ENCODE results near the gene APBB1. TPM values are rescaled to one million over a fixed set of nuclear protein-coding genes. Genes with fewer than 3 reads are reported as not detected.

APBB1 gene
- total RNA-seq, 1 experiment from 2014 or later = 6.9 TPM

DNA sequence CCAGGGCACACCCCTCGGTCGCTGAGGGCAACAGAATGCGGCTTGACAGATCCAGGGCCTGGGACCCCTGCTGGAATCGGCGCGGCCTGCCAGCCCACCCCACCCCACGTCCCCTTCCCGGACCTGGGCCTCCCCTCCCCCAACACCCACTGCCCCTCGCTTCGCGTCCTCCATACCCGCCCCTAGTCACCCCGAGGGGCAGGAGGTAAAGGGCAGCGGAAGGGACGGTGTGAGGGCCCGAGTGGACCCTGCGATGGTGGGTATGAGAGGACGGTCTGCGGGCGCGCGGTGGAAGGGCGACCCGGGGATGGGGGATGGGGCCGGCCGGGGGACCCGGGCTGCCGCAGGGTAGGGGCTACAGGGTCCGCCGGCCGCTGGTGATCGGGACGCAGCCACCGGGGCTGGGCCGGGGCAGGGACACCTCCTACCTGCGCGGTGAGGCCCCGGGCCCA lies 311 bp downstream of the APBB1 start:
- no peak for DNase-seq (ENCODE audit: extremely low read depth, low read depth)

DNA sequence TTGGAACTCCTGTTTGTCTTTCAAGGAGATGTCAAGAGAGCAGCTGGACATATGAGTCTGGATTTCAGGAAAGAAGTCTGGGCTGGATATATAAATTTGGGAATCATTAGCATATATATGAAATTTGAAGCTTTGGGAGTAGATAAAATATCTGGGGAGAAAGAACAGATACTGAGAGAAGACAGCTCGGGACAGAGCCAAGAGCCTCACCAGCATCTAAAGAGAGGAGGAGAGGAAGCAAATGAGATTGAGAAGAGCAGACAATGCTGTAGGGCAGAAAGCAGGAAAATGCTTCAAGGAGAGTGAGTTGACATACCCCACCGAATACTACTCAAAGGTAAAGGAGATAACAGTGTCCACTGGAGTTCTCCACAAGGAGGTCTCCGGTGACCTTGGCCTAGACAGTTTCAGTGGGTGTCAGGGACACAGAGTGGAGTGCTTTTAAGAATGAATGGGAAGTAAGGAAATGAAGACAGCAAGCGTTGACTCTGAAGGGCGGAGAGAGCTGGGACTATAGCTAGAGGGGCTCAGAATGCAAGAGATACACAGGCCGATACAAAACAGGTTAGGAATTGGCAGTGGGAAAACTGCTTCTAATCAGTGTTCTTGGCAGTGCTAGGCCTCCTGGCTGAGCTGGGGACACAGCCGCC lies 862 bp downstream of the APBB1 start:
- DNase-seq (ENCODE audit: extremely low read depth, low read depth) = no peak

DNA sequence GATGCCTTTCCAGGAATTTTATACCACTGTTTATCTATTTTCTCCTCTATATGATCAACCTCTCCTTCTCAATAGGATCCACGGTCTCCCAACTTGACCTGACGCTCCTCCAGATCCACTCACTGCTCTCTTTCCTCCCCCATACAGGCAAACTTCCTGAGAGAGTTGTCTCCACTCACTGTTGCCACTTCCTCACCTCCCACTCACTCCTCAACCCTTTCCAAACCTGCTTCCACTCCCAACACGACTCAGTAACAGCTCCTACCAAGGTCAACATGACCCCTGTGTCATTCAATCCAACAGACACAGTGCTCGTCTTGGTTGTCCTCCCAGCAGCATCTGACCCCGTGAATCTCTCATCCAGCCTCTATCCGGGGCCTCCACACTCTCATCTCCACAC lies 3.1 kb downstream of the APBB1 start:
- DNase-seq (ENCODE audit: extremely low read depth, low read depth) = no peak

DNA sequence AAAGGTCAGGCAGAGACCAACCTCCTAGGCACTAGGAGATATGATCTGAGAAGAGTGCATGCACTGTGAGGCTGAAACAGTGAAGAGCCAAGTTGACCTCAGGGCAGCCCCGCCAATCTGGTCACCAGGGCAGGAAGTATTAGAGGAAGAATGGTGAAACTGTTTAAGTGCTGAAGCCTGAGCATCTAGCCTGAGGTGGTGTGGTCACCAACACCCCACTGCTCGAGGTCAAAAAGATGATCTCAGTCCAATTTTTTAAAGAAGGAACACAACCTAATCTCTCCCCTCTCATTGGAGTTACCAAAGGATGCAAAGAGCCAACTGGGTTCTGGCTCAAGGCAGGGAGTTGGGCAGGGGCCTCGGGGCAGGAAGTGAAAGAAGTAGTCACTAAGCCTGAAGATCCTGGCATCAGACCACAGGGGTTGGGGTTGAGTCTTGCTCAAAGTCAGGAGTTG lies 4.0 kb downstream of the APBB1 start:
- DNase-seq (ENCODE audit: extremely low read depth, low read depth) = no peak

DNA sequence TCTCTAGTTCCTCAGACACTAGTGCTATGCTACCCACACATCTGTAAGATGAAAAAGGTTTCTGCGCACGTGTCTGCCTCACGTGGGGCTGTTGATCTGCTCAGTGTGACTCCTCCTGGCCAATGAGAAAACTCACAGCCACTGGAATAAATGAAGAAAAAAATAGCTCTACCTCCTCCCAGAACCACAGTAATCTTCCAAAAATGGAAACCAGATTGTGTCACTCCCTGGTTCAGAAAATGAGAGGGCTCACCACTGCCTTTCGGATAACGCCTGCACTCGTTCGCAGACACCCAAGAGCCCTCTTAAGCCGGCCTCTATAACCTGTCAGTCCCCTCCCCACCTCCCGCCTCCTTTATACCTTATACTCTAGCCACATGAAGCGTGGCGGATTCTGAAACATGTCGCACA lies 5.1 kb downstream of the APBB1 start:
- DNase-seq (ENCODE audit: extremely low read depth, low read depth) = no peak

DNA sequence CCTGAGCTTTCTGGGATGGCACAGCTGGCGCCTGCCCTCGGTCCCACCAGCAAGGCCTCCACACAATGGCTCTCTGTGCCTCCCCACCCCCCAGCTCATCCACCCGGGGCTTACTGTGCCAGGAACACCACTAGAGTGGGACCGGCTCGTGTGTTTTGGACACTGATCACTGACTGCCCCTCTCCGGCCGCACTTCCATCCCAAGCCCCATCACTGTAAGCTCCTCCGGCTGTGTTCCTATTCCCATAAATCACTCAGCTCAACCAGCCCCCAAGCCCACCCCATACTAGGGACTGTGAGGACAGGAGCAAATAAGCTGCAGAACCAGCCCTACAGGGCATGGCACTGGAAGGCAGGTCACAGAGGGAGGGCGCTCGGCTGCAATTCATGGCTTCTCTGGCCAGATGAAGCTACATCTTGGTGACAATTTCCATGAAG lies 7.3 kb downstream of the APBB1 start:
- DNase-seq (ENCODE audit: extremely low read depth, low read depth) = no peak

DNA sequence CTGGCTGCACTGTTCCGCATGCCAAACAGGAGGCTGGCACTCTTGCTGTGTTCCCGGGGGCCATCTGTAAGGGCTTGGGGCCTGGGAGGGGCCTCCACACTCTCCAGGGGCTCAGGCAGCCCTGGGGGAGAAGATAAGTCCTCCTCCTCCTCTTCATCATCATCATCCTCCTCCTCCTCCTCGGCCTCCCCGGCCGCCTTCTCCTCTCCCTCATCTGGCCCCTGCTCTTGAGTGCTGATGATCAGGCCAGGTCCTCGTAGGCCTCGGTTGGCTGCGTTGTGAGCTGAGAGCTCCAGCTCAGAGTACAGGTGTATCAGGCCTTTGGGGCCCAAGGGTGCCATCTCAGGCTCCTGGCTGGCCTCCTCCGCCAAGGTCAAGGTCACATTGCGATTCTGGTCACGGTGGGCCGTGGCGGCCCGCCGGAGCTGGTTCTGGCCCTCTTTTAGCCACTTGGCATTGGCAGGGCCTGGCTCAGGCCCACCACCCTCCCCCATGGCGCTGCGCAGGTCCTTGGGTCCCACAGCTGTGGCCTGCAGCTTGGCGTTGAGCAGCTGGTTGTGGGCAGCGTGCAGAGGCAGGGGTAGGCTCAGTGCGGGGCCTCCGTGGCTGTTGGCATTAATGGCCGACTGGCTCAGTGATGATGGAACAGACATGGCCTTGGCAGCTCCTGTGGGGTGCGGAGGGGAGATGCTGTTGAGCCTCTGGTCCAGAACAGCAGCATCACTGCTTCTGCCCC lies 8.0 kb downstream of the APBB1 start:
- DNase-seq (ENCODE audit: extremely low read depth, low read depth) = no peak

DNA sequence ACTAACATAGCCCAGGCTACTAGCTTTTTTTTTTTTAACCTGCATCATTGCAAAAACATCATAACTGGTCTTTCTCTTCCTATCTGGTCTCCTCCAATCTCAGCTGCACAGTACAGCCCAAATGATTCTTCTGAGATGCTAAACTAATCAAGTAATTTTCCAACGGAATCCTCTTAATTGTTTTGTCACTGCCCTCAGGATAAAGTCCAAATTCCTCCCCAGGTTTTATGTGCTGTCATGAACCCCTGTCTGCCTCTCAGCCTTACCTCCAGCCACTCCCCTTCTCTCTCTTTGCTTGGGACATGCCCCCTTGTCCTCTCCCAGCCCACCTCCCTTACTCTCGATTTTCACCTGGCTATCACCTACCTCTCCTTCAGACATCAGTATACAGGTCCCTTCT lies 12.5 kb downstream of the APBB1 start:
- DNase-seq (ENCODE audit: extremely low read depth, low read depth) = no peak

DNA sequence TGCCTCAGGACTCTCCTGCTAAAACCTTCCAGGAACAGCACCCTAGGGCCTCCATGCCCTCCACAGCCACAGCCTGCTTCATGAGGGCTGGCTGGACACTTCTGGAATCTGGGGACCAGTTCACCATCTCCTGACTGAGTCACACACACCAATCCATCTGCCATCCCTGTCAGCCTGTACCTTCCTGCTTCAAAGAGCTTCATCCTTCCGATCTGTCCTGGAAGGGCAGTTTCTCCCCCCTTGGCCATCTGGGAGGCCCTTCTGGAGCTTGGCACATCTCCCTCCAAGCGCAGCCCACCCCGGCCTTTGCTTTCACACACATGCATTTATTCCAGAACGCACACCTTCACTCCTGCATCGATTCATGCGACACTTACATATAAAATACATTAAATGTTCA lies 13.0 kb downstream of the APBB1 start:
- no peak for DNase-seq (ENCODE audit: extremely low read depth, low read depth)

DNA sequence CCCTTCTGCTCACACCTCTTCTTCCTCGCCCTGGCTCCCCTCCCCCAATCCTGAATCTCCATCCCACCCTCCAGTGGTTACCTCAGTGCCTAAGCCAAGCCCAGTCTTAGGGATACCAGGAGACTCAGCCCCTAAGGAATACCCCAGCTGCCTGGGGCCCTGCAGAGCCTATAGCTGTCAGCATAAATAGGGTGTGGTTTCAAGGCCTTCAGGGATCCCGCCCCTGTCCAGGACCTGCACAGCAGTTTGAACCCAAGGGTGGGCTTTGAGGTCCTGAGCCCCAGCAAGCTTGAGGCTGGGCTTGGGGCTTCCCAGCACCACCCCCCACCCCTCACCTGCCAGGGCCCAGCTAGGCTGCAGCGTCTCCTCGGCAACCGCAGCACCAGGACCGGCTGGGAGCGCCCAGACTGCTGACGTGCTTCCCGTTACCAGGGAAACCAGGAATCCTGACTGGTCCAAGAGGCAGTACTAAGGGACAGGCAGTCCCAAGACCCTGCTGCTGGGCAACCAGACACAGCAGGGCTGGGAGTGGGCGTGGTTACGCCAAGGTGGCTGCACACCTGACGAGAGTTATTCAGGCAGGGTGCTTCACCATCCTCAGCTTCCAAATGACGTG lies 13.7 kb downstream of the APBB1 start:
- DNase-seq (ENCODE audit: extremely low read depth, low read depth) = no peak

DNA sequence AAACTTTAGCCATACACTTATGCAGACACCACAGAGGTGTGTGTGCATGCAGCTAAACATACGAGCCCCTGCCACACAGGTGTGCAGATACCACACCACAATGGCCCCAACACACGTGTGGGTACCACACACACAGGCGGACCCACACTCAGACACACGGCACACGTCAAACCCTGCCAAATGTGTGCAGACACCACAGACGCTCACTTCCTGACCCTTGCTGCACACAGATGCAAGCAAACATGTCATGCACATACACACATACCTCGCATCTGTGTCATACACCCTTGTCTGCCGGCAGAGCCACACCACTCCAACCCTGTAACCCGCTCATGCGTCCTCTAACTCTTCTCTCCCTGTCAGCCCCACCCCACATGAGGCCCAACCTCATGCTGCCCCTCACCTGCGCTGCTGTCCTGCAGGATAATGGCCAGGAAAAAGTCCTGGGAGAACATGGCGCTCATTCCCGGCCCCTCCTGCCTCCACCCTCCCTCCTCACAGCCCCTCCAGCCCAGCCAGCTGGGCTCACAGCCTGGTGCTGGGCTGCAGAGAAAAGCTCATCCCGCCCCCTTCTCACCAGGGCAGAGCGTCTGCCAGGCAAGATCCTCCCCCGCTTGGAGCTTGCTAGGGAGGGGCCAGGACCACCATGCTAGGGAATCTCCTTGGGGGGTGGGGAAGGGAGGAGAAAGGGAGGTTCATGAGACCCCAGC lies 14.4 kb downstream of the APBB1 start:
- DNase-seq (ENCODE audit: extremely low read depth, low read depth) = no peak

DNA sequence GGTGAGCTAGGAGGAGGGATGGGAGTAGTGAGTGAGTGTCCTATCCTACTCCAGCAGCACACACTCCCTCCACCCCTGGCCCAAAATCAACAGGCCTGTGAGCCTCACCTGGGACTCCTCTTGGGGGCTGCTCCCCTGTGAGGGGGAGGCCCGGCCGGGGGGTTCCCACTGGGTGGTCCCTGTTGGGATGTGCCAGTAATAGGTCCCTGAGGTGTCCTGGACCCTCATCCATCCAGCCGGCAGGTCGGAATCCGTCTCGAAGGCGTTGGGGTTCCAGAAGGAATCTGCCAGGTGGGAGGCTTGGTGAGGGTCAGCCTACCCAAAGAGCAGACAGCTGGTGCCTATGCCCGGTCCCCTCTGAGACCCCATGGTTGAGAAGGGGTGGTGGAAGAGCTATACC lies 15.4 kb downstream of the APBB1 start:
- DNase-seq (ENCODE audit: extremely low read depth, low read depth) = no peak

DNA sequence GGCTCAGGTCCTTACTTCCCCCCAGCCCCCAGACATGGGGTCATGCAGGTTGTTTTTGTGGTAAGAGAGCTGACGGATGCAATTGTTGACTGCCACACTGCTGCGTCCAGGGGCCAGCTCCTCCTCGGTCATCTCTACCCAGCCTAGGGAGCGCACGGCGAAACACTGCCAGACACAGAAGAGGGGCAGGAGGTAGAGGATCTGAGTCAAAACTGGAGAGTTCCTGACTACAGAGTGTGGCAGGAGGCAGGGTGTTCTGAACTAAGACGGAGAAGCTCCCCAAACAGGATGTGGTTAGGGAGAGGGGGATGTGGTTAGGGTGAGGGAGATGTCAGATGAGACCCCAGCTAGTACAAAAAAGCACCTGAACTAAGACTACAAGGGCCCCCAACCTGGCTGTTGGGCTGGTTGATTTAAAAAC lies 16.3 kb downstream of the APBB1 start:
- no peak for DNase-seq (ENCODE audit: extremely low read depth, low read depth)

DNA sequence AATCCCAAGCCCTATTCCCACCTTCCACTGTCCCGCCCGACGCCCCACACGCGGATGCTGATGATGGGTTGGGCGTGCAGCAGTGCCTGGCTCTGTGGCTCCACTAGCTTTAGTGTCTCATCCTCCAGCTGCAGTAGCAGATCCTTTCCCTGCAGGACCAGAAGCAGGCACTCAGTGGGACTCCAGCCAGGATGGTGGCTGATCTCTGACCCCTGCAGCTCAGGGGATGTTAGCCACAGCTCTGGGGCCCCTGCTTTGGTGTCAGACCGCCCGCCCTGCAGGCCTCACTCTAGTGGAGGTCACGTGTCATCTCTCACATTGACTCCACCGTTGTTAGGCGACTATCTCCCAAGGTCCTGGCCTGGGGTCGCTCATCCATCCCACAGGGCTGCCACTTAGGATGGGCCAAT lies 16.8 kb downstream of the APBB1 start:
- no peak for DNase-seq (ENCODE audit: extremely low read depth, low read depth)

DNA sequence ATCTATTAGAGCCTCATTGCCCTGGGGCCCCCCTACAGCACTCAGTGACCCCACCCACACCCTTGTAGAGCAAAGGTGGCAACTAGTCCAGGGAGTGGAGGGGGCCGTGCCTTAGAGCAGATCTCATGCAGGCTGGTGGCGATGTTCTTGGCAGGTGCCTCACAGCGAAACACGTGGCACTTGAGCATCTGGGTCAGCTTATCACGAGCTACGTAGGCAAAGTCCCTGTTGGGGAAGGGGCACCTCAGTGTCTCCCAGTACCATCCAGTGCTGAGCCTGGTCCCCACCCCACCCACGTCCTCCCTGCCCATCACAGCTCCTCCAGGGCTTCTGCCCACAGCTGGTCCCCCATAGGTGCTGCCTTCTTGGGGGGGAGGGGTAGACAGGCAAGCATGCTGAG lies 17.4 kb downstream of the APBB1 start:
- no peak for DNase-seq (ENCODE audit: extremely low read depth, low read depth)

DNA sequence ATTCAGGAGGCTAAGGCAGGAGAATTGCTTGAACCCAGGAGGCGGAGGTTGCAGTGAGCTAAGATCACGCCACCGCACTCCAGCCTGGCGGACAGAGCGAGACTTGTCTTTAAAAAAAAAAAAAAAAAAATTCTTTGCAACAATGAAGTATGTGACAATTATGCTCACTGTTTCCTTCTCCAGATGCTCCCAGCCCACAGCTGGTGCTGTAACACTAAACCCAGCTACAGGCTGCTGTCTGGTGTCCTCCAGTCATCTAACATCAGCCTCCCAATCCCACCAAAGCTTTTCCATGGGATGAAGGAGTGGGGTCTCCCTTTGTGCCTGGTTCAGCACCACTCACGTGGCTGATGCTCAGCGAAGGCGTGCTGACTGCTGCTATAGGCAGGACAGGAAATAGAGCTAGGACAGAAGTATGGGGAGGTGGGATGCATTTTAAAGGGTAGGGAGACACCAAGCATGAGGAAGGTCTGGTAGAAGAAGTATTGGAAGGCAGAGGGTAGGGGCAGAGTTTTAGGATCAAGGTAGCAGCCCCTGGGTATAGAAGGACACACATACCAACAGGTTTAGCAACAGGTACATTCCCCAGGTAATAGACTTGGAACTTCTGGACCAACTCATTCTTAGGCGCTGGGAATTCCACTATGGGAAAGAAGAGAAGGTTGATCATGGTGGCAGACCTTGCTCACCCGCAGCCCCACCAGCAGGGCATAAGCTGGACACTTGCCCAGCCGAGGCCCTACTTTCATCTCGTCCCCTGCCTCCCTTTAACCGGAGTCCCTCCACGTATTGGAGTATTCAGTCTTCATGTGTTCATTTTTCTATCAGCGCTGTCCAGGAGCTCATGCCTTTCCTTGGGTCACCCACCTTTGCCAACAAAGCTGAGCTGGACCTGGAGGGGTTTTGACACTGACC lies 18.2 kb downstream of the APBB1 start:
- no peak for DNase-seq (ENCODE audit: extremely low read depth, low read depth)

DNA sequence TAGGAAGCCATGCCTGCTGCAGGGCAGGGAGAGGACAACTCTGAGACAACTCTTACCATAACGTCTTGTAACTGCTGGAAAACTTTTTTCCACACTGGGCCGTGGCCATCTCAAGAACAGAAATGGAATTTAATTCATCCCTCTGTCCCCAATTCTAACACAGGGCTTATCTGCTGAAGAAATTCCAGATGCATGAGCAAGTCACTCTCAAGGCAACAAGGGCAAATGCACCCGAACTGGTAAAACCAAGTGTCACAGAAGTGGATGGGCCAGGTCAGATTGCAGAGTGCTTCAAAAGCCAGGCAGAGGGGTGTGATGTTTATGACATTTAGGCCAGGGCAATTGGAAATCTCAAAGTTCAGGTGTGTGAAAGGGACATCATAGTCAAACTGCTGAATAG lies 21.3 kb downstream of the APBB1 start:
- no peak for DNase-seq (ENCODE audit: extremely low read depth, low read depth)

DNA sequence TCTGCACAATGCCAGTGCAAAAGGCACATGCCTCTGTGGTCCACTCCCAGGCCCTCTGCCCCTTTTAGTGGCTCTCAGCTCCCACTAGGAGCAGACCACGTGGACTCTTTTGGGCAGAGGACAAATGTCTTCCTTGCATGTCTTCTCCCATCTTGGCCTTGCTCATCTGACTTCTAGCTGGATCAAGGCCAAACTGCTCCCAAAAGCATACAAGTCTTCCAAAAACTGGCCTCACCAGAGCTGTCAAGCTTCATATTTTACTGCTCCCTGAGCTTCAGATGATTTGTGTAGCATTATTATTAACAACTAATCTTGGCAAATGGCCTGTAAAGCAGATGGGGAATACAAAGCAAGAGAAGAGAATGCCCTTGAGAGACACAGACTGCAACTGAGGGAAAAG lies 21.7 kb downstream of the APBB1 start:
- no peak for DNase-seq (ENCODE audit: extremely low read depth, low read depth)

DNA sequence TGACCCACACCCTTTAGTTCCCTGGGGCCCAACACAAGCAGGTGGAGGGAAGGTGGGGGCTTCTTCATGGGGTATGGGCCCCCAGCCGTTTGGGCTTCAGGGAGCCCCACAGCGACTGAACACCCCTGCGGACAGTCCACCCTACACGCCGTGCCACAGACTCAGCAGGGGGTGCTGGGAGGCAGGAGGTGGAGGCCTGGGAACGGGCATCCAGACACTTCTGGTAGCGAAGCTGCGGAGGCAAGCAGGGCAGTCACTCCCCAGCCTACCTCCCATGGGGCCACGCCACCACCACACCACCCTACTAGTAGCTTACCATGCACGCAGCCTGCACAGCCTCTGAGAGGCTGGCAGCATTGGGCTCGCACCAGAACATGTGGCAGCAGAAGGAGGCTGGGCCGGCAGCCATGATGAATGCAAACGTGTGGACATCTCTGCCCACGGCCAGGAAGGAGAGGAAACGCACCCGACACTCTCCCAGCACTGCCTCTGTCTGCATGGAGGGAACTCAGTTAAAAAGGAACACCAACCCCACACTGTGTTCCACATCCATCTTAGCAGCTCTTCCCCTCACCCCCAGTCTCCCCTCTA lies 23.3 kb downstream of the APBB1 start:
- DNase-seq (ENCODE audit: extremely low read depth, low read depth) = no peak

All from NCI-H460 (cell line).